NCI-H146 treated with DMSO at 0.1 percent for 48 hours (cell line): Measurements from ENCODE around the gene GSTA4.
"Not testable (repeated sequence)": the region's sequence is repeated elsewhere in the genome, so short reads cannot be mapped to it uniquely, and the experiment has no call there.

ENCODE experiments used
- DNase-seq: peaks from one replicate; lab custom pipeline; 2025; ENCODE audit not compliant: unreplicated experiment; lab: John Stamatoyannopoulos, UW

GSTA4 gene

GRCh38 chr6:52976591-52977035, 18.5 kb downstream of the GSTA4 start:
- DNase-seq, result no peak

GRCh38 chr6:52976149-52976548, 18.9 kb downstream of the GSTA4 start:
- DNase-seq, result no peak

DNA sequence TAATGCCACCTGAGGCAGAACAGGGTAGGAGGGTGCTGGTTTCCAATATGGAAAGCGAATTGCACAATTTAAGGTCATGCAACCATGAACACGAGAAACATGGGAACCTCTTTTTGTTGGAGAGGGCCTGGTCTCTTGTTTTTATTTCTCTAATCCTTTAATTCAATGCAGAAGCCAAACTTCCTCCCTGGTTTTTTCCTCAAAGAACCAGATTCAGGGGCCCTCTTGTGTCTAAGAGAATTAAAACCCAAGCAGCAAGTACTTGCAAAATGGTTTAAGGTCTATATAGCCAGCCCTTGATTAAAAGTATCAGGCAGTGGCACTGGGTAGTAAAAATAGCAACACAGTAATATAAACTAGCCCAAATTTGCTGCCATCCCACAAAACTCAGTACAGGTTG, 19.5 kb downstream of the GSTA4 start:
- DNase-seq, result no peak

DNA sequence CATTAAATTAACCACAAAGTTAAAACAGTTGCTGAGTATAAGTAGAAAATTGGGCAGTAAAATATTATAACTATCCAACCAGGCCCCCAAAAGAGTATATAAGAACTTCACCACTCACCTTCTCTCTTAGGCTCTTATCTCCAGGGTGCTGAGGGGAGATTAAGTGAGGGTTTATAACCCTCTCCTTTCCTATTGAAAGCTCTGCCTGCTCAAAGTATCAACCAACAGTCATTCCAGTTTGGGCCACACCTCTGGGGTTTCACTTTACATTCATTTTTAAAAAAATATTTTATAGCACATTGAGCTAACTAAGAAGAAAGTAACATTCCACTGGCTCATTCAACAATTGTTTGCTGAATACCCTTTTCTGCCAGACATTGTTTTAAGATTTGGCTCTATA, 22.1 kb downstream of the GSTA4 start:
- DNase-seq, result no peak

DNA sequence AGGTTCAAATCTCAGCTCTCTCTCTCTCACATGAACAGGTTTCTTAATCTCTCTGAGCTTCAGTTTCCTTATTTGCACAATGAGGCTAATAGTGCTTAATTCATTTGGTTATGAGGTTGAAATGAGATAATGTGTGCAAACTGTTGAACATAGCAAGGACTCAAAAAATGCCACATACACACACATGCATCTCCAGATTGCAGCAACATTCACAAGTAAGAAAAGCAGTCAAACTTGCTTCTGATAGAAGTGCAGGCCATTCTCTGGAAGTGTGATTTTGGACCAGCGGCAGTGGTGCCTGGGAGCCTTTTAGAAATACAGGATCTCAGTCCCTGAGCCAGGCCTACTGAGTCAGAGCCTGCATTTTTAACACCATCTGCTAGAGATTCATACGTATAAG, 25.7 kb downstream of the GSTA4 start:
- DNase-seq, result no peak

DNA sequence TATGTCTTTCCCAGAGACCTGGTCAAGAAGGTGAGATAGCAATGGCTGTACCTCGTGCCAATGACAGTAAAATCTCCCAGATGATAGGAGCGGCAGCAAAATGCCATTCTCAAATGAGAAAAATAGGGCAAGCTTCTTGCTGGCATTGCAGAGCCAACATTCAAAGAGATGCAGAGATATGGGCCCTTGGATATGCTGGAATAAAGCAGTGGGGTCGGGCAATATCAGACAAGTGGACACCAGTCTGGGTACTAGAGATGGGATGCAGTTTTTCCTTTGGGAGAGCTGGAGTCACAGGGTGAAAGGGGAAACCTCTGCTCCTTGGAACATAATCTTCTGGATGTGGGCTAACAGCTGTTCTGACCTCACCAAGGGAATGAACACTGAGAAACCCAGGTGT, 29.0 kb downstream of the GSTA4 start:
- DNase-seq, result no peak

DNA sequence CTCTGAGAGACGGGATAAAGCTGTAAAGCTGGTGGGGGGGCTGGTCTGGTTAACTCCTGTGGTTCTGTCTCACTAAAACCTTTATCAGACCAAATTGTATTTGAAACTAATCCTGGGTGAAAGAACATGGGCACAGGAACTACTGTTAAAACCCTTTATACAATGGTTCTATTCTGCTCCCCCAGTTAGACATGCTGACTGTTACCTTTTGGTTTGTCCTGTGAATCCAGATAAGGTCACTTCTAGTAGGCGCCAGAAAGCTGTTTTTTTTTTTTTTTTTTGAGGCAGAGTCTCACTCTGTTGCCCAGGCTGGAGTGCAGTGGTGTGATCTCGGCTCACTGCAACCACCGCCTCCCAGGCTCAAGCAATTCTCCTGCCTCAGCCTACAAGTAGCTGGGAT, 29.7 kb downstream of the GSTA4 start:
- no peak for DNase-seq

DNA sequence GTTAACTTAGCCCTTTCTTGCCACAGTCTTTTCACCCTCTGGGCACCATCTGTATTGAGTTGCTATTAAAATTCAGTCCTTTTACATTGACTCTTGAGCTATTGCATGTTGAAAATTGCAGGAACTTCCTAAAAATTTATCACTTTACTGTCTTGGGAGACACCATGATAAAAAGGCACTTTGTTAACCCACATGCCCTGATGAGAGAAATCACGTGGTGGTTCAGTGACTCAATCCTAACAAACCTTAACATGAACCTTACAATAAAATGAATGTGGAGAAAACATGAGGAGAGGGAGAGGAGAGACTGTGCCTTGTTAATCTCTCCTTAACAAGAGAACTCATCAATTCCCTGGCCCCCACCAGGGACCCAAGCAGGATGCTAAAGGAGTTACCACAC, 30.8 kb downstream of the GSTA4 start:
- DNase-seq, result no peak

GRCh38 chr6:52962701-52963100, 32.4 kb downstream of the GSTA4 start:
- DNase-seq, result no peak

- DNase-seq, result not testable (repeated sequence)
These were observed 34.1 kb downstream of the GSTA4 start for GRCh38 chr6:52961022-52961421.

- DNase-seq, result not testable (repeated sequence)
These were observed 34.9 kb downstream of the GSTA4 start for GRCh38 chr6:52960211-52960610.

DNA sequence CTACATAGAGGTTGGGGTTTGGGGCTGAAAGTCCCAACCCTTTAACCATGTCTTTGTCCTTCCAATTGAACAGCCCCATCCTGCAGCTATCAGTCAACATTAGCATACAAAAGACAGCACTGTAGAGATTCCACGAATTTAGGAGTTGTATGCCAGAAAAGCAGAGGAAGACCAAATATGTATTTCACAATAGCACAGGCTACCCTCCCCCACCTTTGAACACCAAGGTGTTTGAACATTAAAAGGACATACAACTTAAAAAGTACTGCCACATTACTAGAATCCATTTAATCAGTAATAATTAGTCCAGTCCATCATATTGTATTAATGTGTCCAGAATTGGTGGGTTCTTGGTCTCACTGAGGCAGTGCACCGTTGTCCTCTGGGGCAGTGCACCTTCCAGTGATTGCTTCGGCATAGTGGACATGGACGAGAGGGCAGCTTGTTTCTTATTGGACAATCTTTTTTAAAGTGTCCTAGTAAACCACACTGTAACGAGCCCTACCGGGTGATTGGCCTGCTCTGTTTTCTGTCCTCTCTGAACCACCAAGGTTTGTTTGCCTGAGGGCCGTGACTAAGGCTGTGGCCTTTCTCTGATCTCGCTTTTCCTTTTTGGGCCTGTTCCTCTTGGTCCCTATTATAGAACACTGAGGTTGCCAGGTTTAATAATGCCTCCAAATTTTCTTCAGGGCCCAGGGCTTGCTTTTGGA, 36.4 kb downstream of the GSTA4 start:
- no peak for DNase-seq

DNA sequence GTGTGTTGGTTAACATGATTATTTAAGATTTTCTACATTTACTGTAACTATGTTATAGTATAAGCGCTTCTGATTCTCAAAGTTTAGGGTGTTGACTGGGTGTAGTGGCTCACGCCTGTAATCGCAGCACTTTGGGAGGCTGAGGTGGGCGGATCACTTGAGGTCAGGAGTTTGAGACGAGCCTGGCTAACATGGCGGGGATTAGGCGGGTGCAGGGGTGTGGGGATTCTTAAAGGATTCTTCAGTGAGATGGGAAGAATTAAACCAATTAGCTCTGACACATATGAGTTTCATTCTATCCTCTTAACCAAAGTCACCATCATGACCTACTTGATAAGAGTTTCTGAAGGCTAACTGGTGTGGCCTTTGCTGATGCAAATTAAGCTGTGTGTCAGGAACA, 39.2 kb downstream of the GSTA4 start:
- no peak for DNase-seq

DNA sequence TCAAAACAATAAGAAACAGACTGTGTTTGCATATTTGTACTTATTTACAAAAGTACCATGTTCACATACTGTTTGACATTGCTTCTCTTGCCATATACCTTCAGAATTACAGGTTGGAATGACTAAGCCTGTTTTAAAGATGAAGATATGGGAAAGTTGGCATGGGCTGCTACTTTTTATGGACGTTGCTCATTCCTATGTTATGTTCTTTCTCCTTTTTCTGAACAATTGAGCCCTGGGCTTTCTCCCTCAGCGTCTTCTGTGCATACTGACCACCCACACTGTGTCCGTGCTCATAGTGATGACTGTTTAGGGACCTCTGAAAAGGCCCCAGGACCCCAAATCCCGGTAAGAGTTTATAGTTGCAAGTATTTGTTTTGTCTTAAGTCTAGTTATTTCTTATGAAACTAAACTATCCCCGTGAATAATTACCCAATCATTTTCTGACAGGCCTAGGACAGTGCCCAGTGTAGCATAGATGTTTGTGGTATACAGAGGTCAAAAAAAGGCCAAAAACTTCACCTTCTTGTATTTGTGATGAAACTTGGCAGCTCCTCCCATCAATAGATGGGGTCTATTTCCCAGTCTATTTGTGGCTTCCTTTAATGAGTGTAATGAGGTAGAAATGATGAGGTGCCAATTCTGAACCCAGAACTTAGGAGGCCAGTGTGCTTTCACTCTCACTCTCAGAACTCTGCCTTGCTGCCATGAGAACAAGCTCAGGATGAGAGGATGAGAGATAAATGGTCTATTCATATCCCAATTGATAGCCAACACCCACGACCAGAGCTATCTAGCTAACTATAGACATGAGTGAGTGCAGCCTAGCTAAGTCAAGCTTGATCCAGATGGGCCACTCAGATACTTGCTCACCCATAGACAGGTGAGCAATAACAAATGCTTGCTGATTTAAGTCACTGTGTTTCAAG, 40.9 kb downstream of the GSTA4 start:
- DNase-seq, result no peak

DNA sequence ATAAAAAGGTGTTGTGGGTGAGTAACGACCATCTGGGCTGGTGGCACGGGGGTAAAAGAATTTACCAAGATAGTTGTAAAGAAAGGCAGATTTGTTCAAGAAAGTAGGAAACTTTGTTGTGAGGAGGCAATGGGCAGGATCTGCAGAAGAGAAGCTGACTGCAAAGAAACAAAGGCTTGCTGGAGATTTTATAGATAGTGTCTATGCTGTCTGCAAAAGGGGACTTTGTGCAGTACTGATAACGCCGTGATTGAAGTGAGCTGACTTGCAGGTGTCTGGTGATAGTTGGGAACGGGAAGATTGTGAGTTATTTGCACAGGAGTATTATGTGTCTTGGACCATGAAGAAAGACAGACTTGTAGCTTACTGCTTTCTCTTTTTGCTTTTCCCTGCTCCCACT, 48.8 kb downstream of the GSTA4 start:
- no peak for DNase-seq

GRCh38 chr6:52942821-52943220, 52.3 kb downstream of the GSTA4 start:
- not testable (repeated sequence) for DNase-seq

DNA sequence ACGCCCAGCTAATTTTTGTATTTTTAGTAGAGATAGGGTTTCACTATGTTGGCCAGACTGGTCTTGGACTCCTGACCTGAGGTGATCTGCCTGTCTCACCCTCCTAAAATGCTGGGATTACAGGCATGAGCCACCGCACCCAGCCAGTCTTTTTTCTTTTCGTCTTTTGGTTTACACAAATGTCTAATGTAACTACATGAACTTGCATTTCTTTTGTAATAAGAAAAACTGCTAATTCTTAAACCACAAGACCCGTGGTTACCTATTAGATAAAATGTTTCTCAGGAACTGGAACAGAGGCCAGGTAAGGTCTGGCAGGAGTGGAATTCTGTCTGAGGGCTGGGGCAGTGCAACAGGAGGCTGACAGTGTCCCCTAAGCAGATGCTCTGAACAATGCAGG, 52.9 kb downstream of the GSTA4 start:
- no peak for DNase-seq

DNA sequence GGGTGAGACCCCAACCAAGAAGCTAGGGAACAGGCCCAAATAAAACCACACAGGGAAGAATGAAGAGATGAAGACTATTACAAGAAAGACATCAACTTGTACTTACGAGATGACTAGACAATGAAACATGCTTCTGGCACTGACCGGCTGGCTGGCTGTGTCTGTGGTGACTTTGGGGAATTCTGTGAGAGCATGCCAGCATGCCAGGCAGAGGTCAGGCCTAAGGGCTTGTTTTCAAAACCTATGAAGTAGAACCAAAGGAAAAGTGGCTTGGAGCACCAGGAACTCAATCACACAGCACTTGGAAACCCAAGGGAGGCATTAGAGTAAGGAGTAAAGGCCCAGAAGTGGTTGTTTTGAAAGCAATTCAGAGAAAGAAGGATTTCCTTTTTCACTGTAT, 57.2 kb downstream of the GSTA4 start:
- DNase-seq, result no peak

DNA sequence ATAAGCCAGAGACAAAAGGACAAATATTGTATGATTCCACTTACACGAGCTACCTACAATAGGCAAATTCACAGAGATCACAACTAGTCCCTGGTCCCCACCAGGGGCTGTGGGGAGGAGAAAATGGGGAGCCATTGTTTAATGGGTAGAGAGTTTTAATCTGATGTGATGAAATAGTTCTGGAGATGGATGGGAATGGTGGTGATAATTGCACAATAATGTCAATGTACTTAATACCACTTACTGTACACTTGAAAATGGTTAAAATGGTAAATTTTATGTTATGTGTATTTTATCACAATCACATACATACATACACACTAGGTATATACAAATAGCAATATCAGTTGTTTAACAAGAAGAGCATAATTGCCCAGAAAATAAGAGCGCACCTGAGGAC, 61.3 kb downstream of the GSTA4 start:
- no peak for DNase-seq

GRCh38 chr6:52931351-52931750, 63.7 kb downstream of the GSTA4 start:
- no peak for DNase-seq

DNA sequence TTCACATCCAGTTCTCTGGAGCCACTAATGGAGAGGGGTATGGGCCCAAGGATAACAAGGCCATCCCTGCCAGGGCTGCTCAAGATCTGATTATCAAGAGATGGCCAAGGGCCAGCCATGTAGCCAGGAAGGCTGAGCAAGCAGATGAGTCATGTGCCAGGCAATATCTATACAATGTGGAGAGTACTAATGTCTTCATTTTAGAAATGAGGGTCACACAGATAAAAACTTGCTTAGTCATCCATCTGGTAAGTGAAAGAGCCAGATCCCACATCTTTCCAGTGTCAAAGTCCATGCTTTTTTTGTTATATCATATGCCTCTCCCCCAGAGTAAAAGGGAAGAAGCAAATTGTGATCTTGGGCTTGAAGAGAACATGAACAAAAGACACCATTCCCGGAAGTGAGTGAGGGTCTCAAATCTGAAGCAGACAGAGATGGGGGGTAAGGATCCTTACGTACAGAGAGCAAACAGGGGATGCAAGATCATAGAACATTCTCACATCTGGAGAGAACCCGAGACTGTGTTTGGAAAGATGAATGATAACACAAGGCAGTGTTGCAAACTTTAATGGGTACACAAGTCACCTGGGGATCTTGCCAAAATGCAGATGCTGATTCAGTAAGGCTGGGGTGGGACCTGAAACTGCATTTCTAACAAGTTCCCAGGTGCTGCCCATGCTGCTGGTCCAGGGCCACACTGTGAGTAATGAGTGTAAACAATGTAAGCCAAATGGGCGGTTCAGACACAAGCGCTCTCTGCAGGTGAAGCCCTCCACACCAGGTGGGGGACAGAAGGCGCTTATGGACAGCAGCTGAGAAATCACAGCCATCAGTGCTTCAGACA, 65.5 kb downstream of the GSTA4 start:
- DNase-seq, result peak; percentile 15
